Gastrocnemius medialis (tissue), 4 donors: Measurements from ENCODE around the gene NOD2. TPM values are rescaled to one million over a fixed set of nuclear protein-coding genes. Genes with fewer than 3 reads are reported as not detected.

Experiments used
- ATAC-seq, 2 donors: fragments of 150-250 bp; one replicate each; pipeline ENCODE4 v1.9.1; 2016
- DNase-seq, 2 donors: peaks; one replicate each; pipeline ENCODE4 v3.0.0-alpha.2; 2019
- H3K27ac ChIP-seq, 4 donors: fragments of 200-600 bp; sonication (generic); 1 replicate in 1 of 4; 2 replicates in 3 of 4; pipeline ENCODE4 v1.5.1; 2016 to 2018; ENCODE audit warnings: mild to moderate bottlenecking in 2 of 4, moderate library complexity in 1 of 4
- H3K27me3 ChIP-seq, 3 donors: fragments of 200-600 bp; sonication (generic) in 2 of 3; 1 replicate in 1 of 3; 2 replicates in 2 of 3; pipeline versions ENCODE4 v1.5.1 to v1.6.0; 2016 to 2019; ENCODE audit warnings: mild to moderate bottlenecking in 1 of 3, moderate library complexity in 1 of 3
- H3K36me3 ChIP-seq, 2 donors: fragments of 200-600 bp; sonication (generic) in 1 of 2; one replicate each; pipeline ENCODE4 v1.5.1; 2017 to 2018
- H3K4me1 ChIP-seq, 2 donors: fragments of 200-600 bp; sonication (generic) in 1 of 2; one replicate each; pipeline ENCODE4 v1.5.1; 2016 to 2017; ENCODE audit warnings: mild to moderate bottlenecking in 2 of 2
- H3K4me3 ChIP-seq, 4 donors: fragments of 200-600 bp; sonication (generic) in 3 of 4; 1 replicate in 1 of 4; 2 replicates in 3 of 4; pipeline ENCODE4 v1.5.1; 2016 to 2019; ENCODE audit warnings: mild to moderate bottlenecking in 2 of 4
- H3K9me3 ChIP-seq, 3 donors: fragments of 200-600 bp; sonication (generic) in 2 of 3; 1 replicate in 1 of 3; 2 replicates in 2 of 3; pipeline ENCODE4 v1.5.1; 2016 to 2019
- CTCF ChIP-seq, 5 experiments: fragments of 450-650 bp in 3 of 5; fragments of 200-600 bp in 2 of 5; sonication (generic) in 2 of 5; IDR thresholded peaks in 4 of 5; conservative IDR thresholded peaks in 1 of 5; 1 replicate in 4 of 5; 2 replicates in 1 of 5; pipeline ENCODE4 v1.5.1; 2016 to 2019; ENCODE audit warnings: antibody characterized with exemption in 5 of 5, mild to moderate bottlenecking in 3 of 5, moderate library complexity in 3 of 5
- POLR2A ChIP-seq, 2 donors: fragments of 450-650 bp; IDR thresholded peaks; one replicate each; pipeline ENCODE4 v1.6.1; 2017; ENCODE audit warnings: antibody characterized with exemption in 2 of 2, mild to moderate bottlenecking in 2 of 2, moderate library complexity in 2 of 2
- in situ Hi-C, 4 donors: fragments of 200-750 bp; cut with MboI; loops; one replicate each; pipeline versions ENCODE4 v1.15.0 to v1.8.0; 2017; ENCODE audit warnings: low sequenced_read_pairs in 4 of 4
- intact Hi-C: fragments of 100-400 bp; cut with DNase I; formaldehyde crosslinking; loops from one replicate; pipeline ENCODE4 v1.15.1; 2023; ENCODE audit warnings: low total_unique reads
- total RNA-seq, 4 donors: library from RNA; depleted of rRNA; stranded (reverse); fragments of >200 nt; gene quantifications; one replicate each; pipeline versions ENCODE4 v1.1.0 to v1.2.3, GENCODE V29; 2016

NOD2 gene
- total RNA-seq, 4 donors from 2014 or later: 0.27 to 2.1 (median 1.7) TPM

GRCh38 chr16:50676684-50677225, 16.7 kb upstream of the NOD2 start:
- Histone ChIP-seq H3K9me3 (peaks cover 0 to 4% (median 0%) of the 10 kb centered on the region in 3 donors), H3K27me3 (no peaks in the 10 kb centered on the region), H3K27ac (no peak overlapping the region), H3K4me1 (no peaks in the 10 kb centered on the region), H3K36me3 (no peaks in the 10 kb centered on the region), H3K4me3 (no peak overlapping the region)
- in situ Hi-C loops (no loop called here), intact Hi-C loops (no loop called here)
- ATAC-seq (peak; percentile 49 to 51), DNase-seq (no peak)
- no peak for TF ChIP-seq POLR2A (IDR thresholded peaks at IDR 0.05)
- peak in 1 of 5 experiments; percentile 6 for TF ChIP-seq CTCF (IDR thresholded peaks at IDR 0.05 in 4 of 5, conservative IDR thresholded peaks at IDR 0.05 in 1 of 5)

GRCh38 chr16:50677351-50677750, 16.1 kb upstream of the NOD2 start:
- TF ChIP-seq POLR2A (IDR thresholded peaks at IDR 0.05): no peak
- peak in 2 of 5 experiments; percentile 26 to 29 for TF ChIP-seq CTCF (IDR thresholded peaks at IDR 0.05 in 4 of 5, conservative IDR thresholded peaks at IDR 0.05 in 1 of 5)
- H3K27me3 ChIP-seq: no peaks in the 10 kb centered on the region
- no peak for DNase-seq
- H3K4me1 ChIP-seq: no peaks in the 10 kb centered on the region
- no peaks in the 10 kb centered on the region for H3K36me3 ChIP-seq
- in situ Hi-C loops (no loop called here), intact Hi-C loops (no loop called here)
- ATAC-seq: no peak
- H3K27ac ChIP-seq: no peak overlapping the region
- no peaks in the 10 kb centered on the region for H3K9me3 ChIP-seq
- no peak overlapping the region for H3K4me3 ChIP-seq

- intact Hi-C loops: no loop called here
- H3K27ac ChIP-seq: no peak overlapping the region
- in situ Hi-C loops: no loop called here
Measured at GRCh38 chr16:50678531-50678930, 14.9 kb upstream of the NOD2 start.

GRCh38 chr16:50679266-50679665, 14.1 kb upstream of the NOD2 start:
- Histone ChIP-seq H3K4me3 (no peak overlapping the region), H3K27ac (no peak overlapping the region), H3K4me1 (no peaks in the 10 kb centered on the region), H3K27me3 (no peaks in the 10 kb centered on the region), H3K9me3 (no peaks in the 10 kb centered on the region), H3K36me3 (no peaks in the 10 kb centered on the region)
- intact Hi-C loops (no loop called here), in situ Hi-C loops (no loop called here)
- DNase-seq: no peak
- TF ChIP-seq CTCF (IDR thresholded peaks at IDR 0.05 in 4 of 5, conservative IDR thresholded peaks at IDR 0.05 in 1 of 5) (no peak), POLR2A (IDR thresholded peaks at IDR 0.05) (no peak)
- no peak for ATAC-seq

More at GRCh38 chr16:50678531-50678930, 14.9 kb upstream of the NOD2 start:
- H3K9me3 ChIP-seq: no peaks in the 10 kb centered on the region
- H3K36me3 ChIP-seq: no peaks in the 10 kb centered on the region
- no peak for ATAC-seq
- DNase-seq: no peak
- no peaks in the 10 kb centered on the region for H3K4me1 ChIP-seq
- no peaks in the 10 kb centered on the region for H3K27me3 ChIP-seq
- H3K4me3 ChIP-seq: no peak overlapping the region
- TF ChIP-seq CTCF (IDR thresholded peaks at IDR 0.05 in 4 of 5, conservative IDR thresholded peaks at IDR 0.05 in 1 of 5) (no peak), POLR2A (IDR thresholded peaks at IDR 0.05) (no peak)
